Activated B cell treated with CpG ODN at 0.5 μM for 24 hours (primary cell): ENCODE results near the gene CCL24. TPM values are rescaled to one million over a fixed set of nuclear protein-coding genes. Genes with fewer than 3 reads are reported as not detected.
"Not testable (repeated sequence)": the region's sequence is repeated elsewhere in the genome, so short reads cannot be mapped to it uniquely, and the experiment has no call there.

ENCODE experiments used
- ATAC-seq: fragments of 200-7000 bp; cut with Tn5 transposase; one replicate; pipeline ENCODE4 v1.10.0; 2021; ENCODE audit warnings: low read depth, mild to moderate bottlenecking, moderate library complexity
- CTCF ChIA-PET: fragments of 350-600 bp; sonication (Branson Sonifier 250); formaldehyde crosslinking; loops from one replicate; lab custom pipeline; 2021; ENCODE audit warnings: antibody characterized with exemption; lab: Charles Lee
- POLR2A ChIA-PET: fragments of 350-600 bp; sonication (Branson Sonifier 250); formaldehyde crosslinking; loops from one replicate; lab custom pipeline; 2021; ENCODE audit warnings: antibody characterized with exemption; lab: Charles Lee
- DNase-seq: peaks from one replicate; pipeline ENCODE4 v3.0.0; 2022
- H3K27ac Mint-ChIP-seq: one replicate; pipeline ENCODE4 v1.8.0; 2020; ENCODE audit warnings: mixed read lengths
- H3K27me3 Mint-ChIP-seq: one replicate; pipeline ENCODE4 v1.8.0; 2021; ENCODE audit warnings: mixed read lengths
- H3K36me3 Mint-ChIP-seq: one replicate; pipeline ENCODE4 v1.8.0; 2021; ENCODE audit warnings: low read depth, mixed read lengths
- H3K4me1 Mint-ChIP-seq: one replicate; pipeline ENCODE4 v1.8.0; 2021; ENCODE audit warnings: mixed read lengths
- H3K4me3 Mint-ChIP-seq: one replicate; pipeline ENCODE4 v1.8.0; 2020; ENCODE audit warnings: mild to moderate bottlenecking, mixed read lengths
- H3K9me3 Mint-ChIP-seq: one replicate; pipeline ENCODE4 v1.8.0; 2020; ENCODE audit warnings: mixed read lengths
- CTCF ChIP-seq: fragments of 200-600 bp; IDR thresholded peaks from one replicate; pipeline ENCODE4 v1.8.0; 2022; ENCODE audit warnings: antibody characterized with exemption, mild to moderate bottlenecking
- intact Hi-C: fragments of 100-400 bp; cut with micrococcal nuclease; formaldehyde crosslinking; loops from one replicate; pipeline ENCODE4 v1.15.1; 2024
- total RNA-seq: library from RNA; stranded (reverse); gene quantifications from 2 replicates; pipeline ENCODE4 v1.2.3, GENCODE V29; 2022

Gene CCL24
- total RNA-seq, 1 donor from 2014 or later, result 1.2 TPM

GRCh38 chr7:75854233-75854632, 40.6 kb upstream of the CCL24 start:
- H3K27ac Mint-ChIP-seq, result no peak overlapping the region
- POLR2A ChIA-PET, result no interaction called here
- no peaks in the 10 kb centered on the region for H3K27me3 Mint-ChIP-seq
- DNase-seq (no peak), ATAC-seq (no peak)
- no peaks in the 10 kb centered on the region for H3K9me3 Mint-ChIP-seq
- no peak for TF ChIP-seq CTCF
- H3K36me3 Mint-ChIP-seq, result no peaks in the 10 kb centered on the region
- no peaks in the 10 kb centered on the region for H3K4me1 Mint-ChIP-seq
- CTCF ChIA-PET, result no interaction called here
- no peak overlapping the region for H3K4me3 Mint-ChIP-seq
- intact Hi-C loops, result no loop called here

- Mint-ChIP-seq H3K4me3 (no peak overlapping the region), H3K27ac (no peak overlapping the region), H3K9me3 (no peaks in the 10 kb centered on the region), H3K4me1 (no peaks in the 10 kb centered on the region), H3K27me3 (no peaks in the 10 kb centered on the region), H3K36me3 (no peaks in the 10 kb centered on the region)
- POLR2A ChIA-PET, result no interaction called here
- CTCF ChIA-PET, result no interaction called here
- no peak for TF ChIP-seq CTCF
- DNase-seq, result no peak
- no peak for ATAC-seq
- intact Hi-C loops, result no loop called here
These were observed 36.6 kb upstream of the CCL24 start for GRCh38 chr7:75850235-75850634.

- no peak for ATAC-seq
- intact Hi-C loops, result no loop called here
- no peak overlapping the region for H3K27ac Mint-ChIP-seq
These were observed 36.0 kb upstream of the CCL24 start for GRCh38 chr7:75849573-75849972.

GRCh38 chr7:75847707-75848106, 34.1 kb upstream of the CCL24 start:
- CTCF ChIA-PET, result no interaction called here
- TF ChIP-seq CTCF, result no peak
- ATAC-seq (no peak), DNase-seq (no peak)
- Mint-ChIP-seq H3K9me3 (no peaks in the 10 kb centered on the region), H3K4me3 (no peak overlapping the region), H3K27me3 (no peaks in the 10 kb centered on the region), H3K4me1 (peaks cover 1% of the 10 kb centered on the region), H3K36me3 (no peaks in the 10 kb centered on the region), H3K27ac (no peak overlapping the region)
- intact Hi-C loops, result no loop called here
- POLR2A ChIA-PET, result interaction anchor here (0.6 kb wide), 1 partner anchor 9 kb away, joined by 5 read pairs; no protein-coding TSS in a partner anchor

More at GRCh38 chr7:75849573-75849972, 36.0 kb upstream of the CCL24 start:
- Mint-ChIP-seq H3K36me3 (no peaks in the 10 kb centered on the region), H3K27me3 (no peaks in the 10 kb centered on the region), H3K4me3 (no peak overlapping the region), H3K9me3 (no peaks in the 10 kb centered on the region), H3K4me1 (no peaks in the 10 kb centered on the region)
- CTCF ChIA-PET, result no interaction called here
- POLR2A ChIA-PET, result no interaction called here
- no peak for DNase-seq
- no peak for TF ChIP-seq CTCF

- CTCF ChIA-PET, result not testable (repeated sequence)
These were observed 31.5 kb upstream of the CCL24 start for GRCh38 chr7:75845132-75845531.

GRCh38 chr7:75844158-75844557, 30.6 kb upstream of the CCL24 start:
- Mint-ChIP-seq H3K27me3 (no peaks in the 10 kb centered on the region), H3K27ac (no peak overlapping the region), H3K9me3 (no peaks in the 10 kb centered on the region), H3K4me3 (no peak overlapping the region), H3K4me1 (peaks cover 2% of the 10 kb centered on the region), H3K36me3 (no peaks in the 10 kb centered on the region)
- no peak for TF ChIP-seq CTCF
- DNase-seq (no peak), ATAC-seq (no peak)
- CTCF ChIA-PET, result no interaction called here
- POLR2A ChIA-PET, result no interaction called here
- intact Hi-C loops, result no loop called here

More at GRCh38 chr7:75845132-75845531, 31.5 kb upstream of the CCL24 start:
- H3K4me3 Mint-ChIP-seq, H3K36me3 Mint-ChIP-seq, intact Hi-C loops, H3K9me3 Mint-ChIP-seq, POLR2A ChIA-PET, ATAC-seq, H3K4me1 Mint-ChIP-seq, H3K27me3 Mint-ChIP-seq, DNase-seq, H3K27ac Mint-ChIP-seq: not testable (repeated sequence)
